SIG-M5 treated with dmso at 0.1 percent for 504 hours (cell line): ENCODE measurements around the gene HPCAL1.

Experiments used
- DNase-seq: peaks from one replicate; lab custom pipeline; 2025; ENCODE audit not compliant: unreplicated experiment; lab: John Stamatoyannopoulos, UW

HPCAL1 gene

GRCh38 chr2:10269291-10269690 lies 33.4 kb upstream of the HPCAL1 start:
- no peak for DNase-seq

- no peak for DNase-seq
These were observed 32.7 kb upstream of the HPCAL1 start for GRCh38 chr2:10269711-10270610.

GRCh38 chr2:10271509-10271908 lies 31.2 kb upstream of the HPCAL1 start:
- no peak for DNase-seq

GRCh38 chr2:10271946-10272345 lies 30.8 kb upstream of the HPCAL1 start:
- DNase-seq: no peak

GRCh38 chr2:10272464-10272863 lies 30.2 kb upstream of the HPCAL1 start:
- DNase-seq: no peak

GRCh38 chr2:10273215-10274175 lies 29.2 kb upstream of the HPCAL1 start:
- no peak for DNase-seq

GRCh38 chr2:10274376-10274775 lies 28.3 kb upstream of the HPCAL1 start:
- DNase-seq: no peak

GRCh38 chr2:10274983-10275802 lies 27.5 kb upstream of the HPCAL1 start:
- no peak for DNase-seq

- no peak for DNase-seq
These were observed 26.0 kb upstream of the HPCAL1 start for GRCh38 chr2:10276481-10277292.

GRCh38 chr2:10277293-10278028 lies 25.2 kb upstream of the HPCAL1 start:
- no peak for DNase-seq

- DNase-seq: peak; percentile 59
These were observed 24.5 kb upstream of the HPCAL1 start for GRCh38 chr2:10278029-10278762.

- DNase-seq: no peak
These were observed 23.8 kb upstream of the HPCAL1 start for GRCh38 chr2:10278763-10279471.

GRCh38 chr2:10279472-10279870 lies 23.2 kb upstream of the HPCAL1 start:
- DNase-seq: no peak

- no peak for DNase-seq
These were observed 22.7 kb upstream of the HPCAL1 start for GRCh38 chr2:10279946-10280463.

- DNase-seq: no peak
These were observed 20.8 kb upstream of the HPCAL1 start for GRCh38 chr2:10281891-10282290.

GRCh38 chr2:10282611-10283105 lies 20.0 kb upstream of the HPCAL1 start:
- DNase-seq: no peak
